HEK293 (cell line): ENCODE measurements around the gene CREBBP.
A peak's percentile ranks its signal among the peaks of the same experiment; 100 is the strongest.

ENCODE experiments used
- CTCF ChIA-PET: fragments of 350-600 bp; formaldehyde crosslinking; extraction: SDS; loops from one replicate; lab custom pipeline; 2021; ENCODE audit warnings: antibody characterized with exemption; lab: Yijun Ruan, JAX
- POLR2A ChIA-PET: fragments of 300-600 bp; formaldehyde crosslinking; extraction: SDS; loops from one replicate; lab custom pipeline; 2020; ENCODE audit warnings: antibody characterized with exemption, inconsistent platforms; lab: Yijun Ruan, JAX
- H3K27ac ChIP-seq: fragments of 200-500 bp; sonication (Bioruptor generic); 2 replicates; pipeline ENCODE4 v1.5.1; 2014; ENCODE audit warnings: low read depth, low read length, control low read depth, inconsistent platforms; ENCODE audit errors: extremely low read depth
- H3K36me3 ChIP-seq, 2 experiments: fragments of 200-500 bp in 1 of 2; sonication (Bioruptor generic) in 1 of 2; 1 replicate in 1 of 2; 2 replicates in 1 of 2; pipeline ENCODE4 v1.5.1; 2014 to 2017; ENCODE audit warnings: inconsistent platforms in 2 of 2, low read length in 2 of 2; ENCODE audit not compliant: control insufficient read depth in 2 of 2, insufficient read depth in 1 of 2
- H3K4me1 ChIP-seq: fragments of 200-500 bp; sonication (Bioruptor generic); 2 replicates; pipeline ENCODE4 v1.5.1; 2014; ENCODE audit warnings: mild to moderate bottlenecking, low read length, inconsistent platforms; ENCODE audit not compliant: control insufficient read depth, insufficient read depth
- H3K4me3 ChIP-seq: 2 replicates; pipeline ENCODE4 v1.5.1; 2011; ENCODE audit warnings: low read depth, mild to moderate bottlenecking, control low read depth, low read length, moderate library complexity
- H3K9me3 ChIP-seq: fragments of 200-500 bp; sonication (Bioruptor generic); 2 replicates; pipeline ENCODE4 v1.5.1; 2014; ENCODE audit warnings: low read depth, low read length, inconsistent platforms; ENCODE audit not compliant: control insufficient read depth, insufficient read depth
- EGR2 ChIP-seq: fragments of 450-650 bp; formaldehyde crosslinking; IDR thresholded peaks from 2 replicates; pipeline ENCODE4 v1.5.1; 2016; ENCODE audit warnings: low read depth, missing biosample characterization, missing genetic modification characterization
- GLI4 ChIP-seq: fragments of 450-650 bp; formaldehyde crosslinking; IDR thresholded peaks from 2 replicates; pipeline ENCODE4 v1.5.1; 2016; ENCODE audit warnings: missing biosample characterization, missing genetic modification characterization
- HOXC10 ChIP-seq: sonication (generic); formaldehyde crosslinking; IDR thresholded peaks from 2 replicates; pipeline ENCODE4 v1.8.1; 2023; ENCODE audit warnings: mild to moderate bottlenecking, missing genetic modification reagents
- HOXD13 ChIP-seq: sonication (generic); formaldehyde crosslinking; IDR thresholded peaks from 2 replicates; pipeline ENCODE4 v1.8.0; 2022; ENCODE audit warnings: missing genetic modification reagents, borderline replicate concordance
- SP7 ChIP-seq: fragments of 450-650 bp; formaldehyde crosslinking; IDR thresholded peaks from 2 replicates; pipeline ENCODE4 v1.5.1; 2016; ENCODE audit warnings: missing biosample characterization, missing genetic modification characterization
- ZBTB17 ChIP-seq: fragments of 450-650 bp; formaldehyde crosslinking; IDR thresholded peaks from 2 replicates; pipeline ENCODE4 v1.5.1; 2016; ENCODE audit warnings: missing biosample characterization, missing genetic modification characterization
- ZBTB26 ChIP-seq: fragments of 450-650 bp; formaldehyde crosslinking; optimal IDR thresholded peaks from 2 replicates; pipeline ENCODE3; 2016; ENCODE audit warnings: missing biosample characterization, mild to moderate bottlenecking, missing genetic modification characterization
- ZNF423 ChIP-seq: fragments of 450-650 bp; formaldehyde crosslinking; IDR thresholded peaks from 2 replicates; pipeline ENCODE4 v1.5.1; 2016; ENCODE audit warnings: missing biosample characterization, missing genetic modification characterization
- ZNF561 ChIP-seq: fragments of 450-650 bp; IDR thresholded peaks from 2 replicates; pipeline ENCODE4 v1.5.1; 2018; ENCODE audit warnings: missing biosample characterization, missing genetic modification characterization, borderline replicate concordance
- ZNF664 ChIP-seq: fragments of 450-650 bp; formaldehyde crosslinking; IDR thresholded peaks from 2 replicates; pipeline ENCODE4 v1.5.1; 2016; ENCODE audit warnings: missing biosample characterization, missing genetic modification characterization
- ZNF792 ChIP-seq: fragments of 450-650 bp; formaldehyde crosslinking; IDR thresholded peaks from 2 replicates; pipeline ENCODE4 v1.5.1; 2016; ENCODE audit warnings: missing biosample characterization, missing genetic modification characterization
- ZSCAN4 ChIP-seq: fragments of 450-650 bp; formaldehyde crosslinking; IDR thresholded peaks from 2 replicates; pipeline ENCODE4 v1.5.1; 2017; ENCODE audit warnings: missing biosample characterization, missing genetic modification characterization
- TF ChIP-seq, protein P1 (sequence below): fragments of 450-650 bp; formaldehyde crosslinking; IDR thresholded peaks from 2 replicates; pipeline ENCODE4 v1.5.1; 2016; ENCODE audit warnings: missing biosample characterization, missing genetic modification characterization

CREBBP gene

DNA sequence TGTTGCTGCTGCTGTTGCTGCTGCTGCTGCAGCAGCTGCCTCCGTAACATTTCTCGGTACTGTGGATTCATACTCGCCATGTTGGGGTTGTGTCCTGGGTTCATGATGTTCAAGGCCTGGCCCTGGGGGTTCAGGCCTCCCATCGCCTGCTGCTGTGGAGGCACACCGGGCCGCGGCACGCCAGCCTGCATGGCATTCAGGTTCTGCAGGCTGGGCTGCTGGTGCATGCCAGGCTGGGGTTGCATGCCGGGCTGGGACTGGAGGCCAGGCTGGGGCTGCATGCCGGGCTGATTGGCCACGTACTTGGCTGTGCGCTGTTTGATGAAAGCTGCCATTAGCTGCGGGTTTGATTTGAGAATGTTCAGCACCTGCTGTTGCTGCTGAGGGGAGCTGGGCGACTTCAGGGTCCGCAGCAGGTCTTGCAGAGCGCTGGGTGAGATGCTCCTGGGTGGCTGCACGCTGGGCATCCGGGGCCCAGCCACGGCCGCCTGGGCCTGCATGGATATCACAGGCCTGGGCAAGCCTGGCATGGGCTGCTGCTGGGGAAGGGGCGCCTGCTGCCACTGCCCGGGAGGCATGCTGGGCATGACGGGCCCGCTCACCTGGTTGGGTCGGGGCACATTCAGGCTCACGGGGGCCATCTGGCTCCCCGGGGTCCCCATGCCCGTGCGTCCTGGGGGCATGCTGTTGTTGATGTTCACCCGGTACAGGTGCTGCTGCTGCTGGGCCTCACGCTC is 151.9 kb downstream of the CREBBP start (continued):
- no peak for TF ChIP-seq ZNF664 (tag by site-specific recombination)
- TF ChIP-seq HOXD13 (CRISPR knock-in tag): no peak
- no peak for TF ChIP-seq SP7 (tag by site-specific recombination)
- no peak for TF ChIP-seq HOXC10 (CRISPR knock-in tag)
- TF ChIP-seq ZBTB26 (tag by site-specific recombination): no peak
- no peak for TF ChIP-seq ZNF792
- TF ChIP-seq ZNF423: no peak

GRCh38 chr16:3727806-3728381 is 152.6 kb downstream of the CREBBP start:
- no peak overlapping the region for H3K27ac ChIP-seq
- TF ChIP-seq, protein P1, sequence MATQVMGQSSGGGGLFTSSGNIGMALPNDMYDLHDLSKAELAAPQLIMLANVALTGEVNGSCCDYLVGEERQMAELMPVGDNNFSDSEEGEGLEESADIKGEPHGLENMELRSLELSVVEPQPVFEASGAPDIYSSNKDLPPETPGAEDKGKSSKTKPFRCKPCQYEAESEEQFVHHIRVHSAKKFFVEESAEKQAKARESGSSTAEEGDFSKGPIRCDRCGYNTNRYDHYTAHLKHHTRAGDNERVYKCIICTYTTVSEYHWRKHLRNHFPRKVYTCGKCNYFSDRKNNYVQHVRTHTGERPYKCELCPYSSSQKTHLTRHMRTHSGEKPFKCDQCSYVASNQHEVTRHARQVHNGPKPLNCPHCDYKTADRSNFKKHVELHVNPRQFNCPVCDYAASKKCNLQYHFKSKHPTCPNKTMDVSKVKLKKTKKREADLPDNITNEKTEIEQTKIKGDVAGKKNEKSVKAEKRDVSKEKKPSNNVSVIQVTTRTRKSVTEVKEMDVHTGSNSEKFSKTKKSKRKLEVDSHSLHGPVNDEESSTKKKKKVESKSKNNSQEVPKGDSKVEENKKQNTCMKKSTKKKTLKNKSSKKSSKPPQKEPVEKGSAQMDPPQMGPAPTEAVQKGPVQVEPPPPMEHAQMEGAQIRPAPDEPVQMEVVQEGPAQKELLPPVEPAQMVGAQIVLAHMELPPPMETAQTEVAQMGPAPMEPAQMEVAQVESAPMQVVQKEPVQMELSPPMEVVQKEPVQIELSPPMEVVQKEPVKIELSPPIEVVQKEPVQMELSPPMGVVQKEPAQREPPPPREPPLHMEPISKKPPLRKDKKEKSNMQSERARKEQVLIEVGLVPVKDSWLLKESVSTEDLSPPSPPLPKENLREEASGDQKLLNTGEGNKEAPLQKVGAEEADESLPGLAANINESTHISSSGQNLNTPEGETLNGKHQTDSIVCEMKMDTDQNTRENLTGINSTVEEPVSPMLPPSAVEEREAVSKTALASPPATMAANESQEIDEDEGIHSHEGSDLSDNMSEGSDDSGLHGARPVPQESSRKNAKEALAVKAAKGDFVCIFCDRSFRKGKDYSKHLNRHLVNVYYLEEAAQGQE (tag by site-specific recombination): peak; percentile 78; the same call in 1 of the 2 replicates
- TF ChIP-seq ZBTB17 (tag by site-specific recombination) (0 out of 2 replicates have a peak, but pooled peaks have one; percentile 15), ZSCAN4 (no peak), ZNF561 (tag by site-specific recombination) (no peak)
- POLR2A ChIA-PET: no interaction called here
- no peak overlapping the region for H3K4me3 ChIP-seq
- peaks cover 0 to 58% of the 10 kb centered on the region in 2 experiments; a peak in 2 of 3 replicates for H3K36me3 ChIP-seq
- no peaks in the 10 kb centered on the region for H3K9me3 ChIP-seq
- CTCF ChIA-PET: no interaction called here
- H3K4me1 ChIP-seq: no peaks in the 10 kb centered on the region

- H3K36me3 ChIP-seq: peaks cover 0 to 41% of the 10 kb centered on the region in 2 experiments; a peak in 2 of 3 replicates
- H3K27ac ChIP-seq: 0 out of 2 replicates have a peak overlapping the region, but pooled peaks have one; percentile 4
- no peaks in the 10 kb centered on the region for H3K4me1 ChIP-seq
- no peaks in the 10 kb centered on the region for H3K9me3 ChIP-seq
- TF ChIP-seq GLI4 (no peak), EGR2 (0 out of 2 replicates have a peak, but pooled peaks have one; percentile 23)
- CTCF ChIA-PET: no interaction called here
- no peak overlapping the region for H3K4me3 ChIP-seq
- POLR2A ChIA-PET: no interaction called here
These were observed 154.4 kb downstream of the CREBBP start for GRCh38 chr16:3726021-3726687.
